ENCODE results near the gene TASP1. TPM values are rescaled to one million over a fixed set of nuclear protein-coding genes. Genes with fewer than 3 reads are reported as not detected.

TASP1 gene
- total RNA-seq, 1 experiment from 2014 or later: 13.9 TPM

GRCh38 chr20:13403453-13403852 lies 235.3 kb downstream of the TASP1 start:
- no peak overlapping the region for H2AFZ ChIP-seq (ENCODE audit: low read length)
- TF ChIP-seq EZH2phosphoT487 (IDR thresholded peaks at IDR 0.05; ENCODE audit: borderline replicate concordance, low read length) (no peak), CTCF (conservative IDR thresholded peaks at IDR 0.05; ENCODE audit: low read depth, low read length) (no peak), EZH2 (IDR thresholded peaks at IDR 0.05; ENCODE audit: low read length, unreplicated experiment) (no peak)
- H3K9ac ChIP-seq (ENCODE audit: low read length): no peak overlapping the region
- DNase-seq (no peak), ATAC-seq (no peak)
- no peaks in the 10 kb centered on the region for H3K9me2 ChIP-seq (replicated peaks; ENCODE audit: low read length)
- H3F3A ChIP-seq (ENCODE audit: low read length, unreplicated experiment): no peaks in the 10 kb centered on the region
- H3K4me2 ChIP-seq (ENCODE audit: low read length): no peak overlapping the region
- no peaks in the 10 kb centered on the region for H4K20me1 ChIP-seq (ENCODE audit: low read length)
- no peak overlapping the region for H3K27ac ChIP-seq (ENCODE audit: low read length)
- no TSS peak for BruUV-seq (replicated peaks)
- no peak overlapping the region for H3K4me3 ChIP-seq (ENCODE audit: low read length)
- ChIA-PET CTCF (no interaction called here), POLR2A (ENCODE audit: unreplicated experiment) (no interaction called here)
- H3K4me1 ChIP-seq (ENCODE audit: insufficient read depth, low read length): peaks cover 15% of the 10 kb centered on the region
- no peaks in the 10 kb centered on the region for H3K36me3 ChIP-seq (ENCODE audit: low read depth, low read length)
- intact Hi-C loops (cut with micrococcal nuclease): no loop called here
- H3K27me3 ChIP-seq (ENCODE audit: low read length): no peaks in the 10 kb centered on the region
- no peaks in the 10 kb centered on the region for H3K9me3 ChIP-seq (ENCODE audit: low read length)
- no peaks in the 10 kb centered on the region for H3K79me2 ChIP-seq (ENCODE audit: low read length)

- Histone ChIP-seq H3K27me3 (ENCODE audit: low read length) (no peaks in the 10 kb centered on the region), H2AFZ (ENCODE audit: low read length) (no peak overlapping the region), H3K9ac (ENCODE audit: low read length) (no peak overlapping the region), H4K20me1 (ENCODE audit: low read length) (no peaks in the 10 kb centered on the region), H3K9me3 (ENCODE audit: low read length) (no peaks in the 10 kb centered on the region), H3K36me3 (ENCODE audit: low read depth, low read length) (no peaks in the 10 kb centered on the region), H3F3A (ENCODE audit: low read length, unreplicated experiment) (no peaks in the 10 kb centered on the region), H3K4me2 (ENCODE audit: low read length) (no peak overlapping the region), H3K9me2 (replicated peaks; ENCODE audit: low read length) (no peaks in the 10 kb centered on the region), H3K79me2 (ENCODE audit: low read length) (no peaks in the 10 kb centered on the region), H3K27ac (ENCODE audit: low read length) (no peak overlapping the region), H3K4me3 (ENCODE audit: low read length) (no peak overlapping the region), H3K4me1 (ENCODE audit: insufficient read depth, low read length) (peaks cover 15% of the 10 kb centered on the region)
- ChIA-PET CTCF (no interaction called here), POLR2A (ENCODE audit: unreplicated experiment) (no interaction called here)
- no peak for ATAC-seq
- BruUV-seq (replicated peaks): no TSS peak
- DNase-seq: no peak
- intact Hi-C loops (cut with micrococcal nuclease): no loop called here
- no peak for TF ChIP-seq EZH2phosphoT487 (IDR thresholded peaks at IDR 0.05; ENCODE audit: borderline replicate concordance, low read length)
- TF ChIP-seq EZH2 (IDR thresholded peaks at IDR 0.05; ENCODE audit: low read length, unreplicated experiment): no peak
- TF ChIP-seq CTCF (conservative IDR thresholded peaks at IDR 0.05; ENCODE audit: low read depth, low read length): no peak
Observed at GRCh38 chr20:13402986-13403385, 235.7 kb downstream of the TASP1 start.

- no peak for TF ChIP-seq EZH2 (IDR thresholded peaks at IDR 0.05; ENCODE audit: low read length, unreplicated experiment)
- TF ChIP-seq EZH2phosphoT487 (IDR thresholded peaks at IDR 0.05; ENCODE audit: borderline replicate concordance, low read length): no peak
- no peak for TF ChIP-seq CTCF (conservative IDR thresholded peaks at IDR 0.05; ENCODE audit: low read depth, low read length)
- no peaks in the 10 kb centered on the region for H3K9me3 ChIP-seq (ENCODE audit: low read length)
- DNase-seq (peak; percentile 5), ATAC-seq (no peak)
- H4K20me1 ChIP-seq (ENCODE audit: low read length): no peaks in the 10 kb centered on the region
- POLR2A ChIA-PET (ENCODE audit: unreplicated experiment): no interaction called here
- H3F3A ChIP-seq (ENCODE audit: low read length, unreplicated experiment): no peaks in the 10 kb centered on the region
- H2AFZ ChIP-seq (ENCODE audit: low read length): no peak overlapping the region
- no peak overlapping the region for H3K9ac ChIP-seq (ENCODE audit: low read length)
- H3K4me1 ChIP-seq (ENCODE audit: insufficient read depth, low read length): peaks cover 15% of the 10 kb centered on the region
- CTCF ChIA-PET: no interaction called here
- no peaks in the 10 kb centered on the region for H3K36me3 ChIP-seq (ENCODE audit: low read depth, low read length)
- no peaks in the 10 kb centered on the region for H3K27me3 ChIP-seq (ENCODE audit: low read length)
- peak overlapping the region; percentile 11; the same call in 1 of the 2 replicates for H3K4me2 ChIP-seq (ENCODE audit: low read length)
- intact Hi-C loops (cut with micrococcal nuclease): no loop called here
- H3K9me2 ChIP-seq (replicated peaks; ENCODE audit: low read length): no peaks in the 10 kb centered on the region
- H3K27ac ChIP-seq (ENCODE audit: low read length): peak overlapping the region; percentile 12; the same call in 1 of the 2 replicates
- no peaks in the 10 kb centered on the region for H3K79me2 ChIP-seq (ENCODE audit: low read length)
- no peak overlapping the region for H3K4me3 ChIP-seq (ENCODE audit: low read length)
- no TSS peak for BruUV-seq (replicated peaks)
Observed at GRCh38 chr20:13402171-13402760, 236.5 kb downstream of the TASP1 start.
